ENCODE results near the gene JAGN1. TPM values are rescaled to one million over a fixed set of nuclear protein-coding genes. Genes with fewer than 3 reads are reported as not detected.
"Not testable (repeated sequence)": the region's sequence is repeated elsewhere in the genome, so short reads cannot be mapped to it uniquely, and the experiment has no call there.

JAGN1 gene
- total RNA-seq, 2 experiments from 2014 or later, result 25.4 to 28.6 TPM

GRCh38 chr3:9935966-9936510 lies 45.6 kb downstream of the JAGN1 start:
- no peaks in the 10 kb centered on the region for H3K27me3 Mint-ChIP-seq
- peaks cover 21% of the 10 kb centered on the region for H3K36me3 Mint-ChIP-seq (ENCODE audit: low read depth)
- DNase-seq, result no peak
- H3K4me1 Mint-ChIP-seq, result peaks cover 40% of the 10 kb centered on the region
- H3K4me3 Mint-ChIP-seq, result no peak overlapping the region
- POLR2A ChIA-PET, result no interaction called here
- no peak overlapping the region for H3K27ac Mint-ChIP-seq
- no peaks in the 10 kb centered on the region for H3K9me3 Mint-ChIP-seq
- CTCF ChIA-PET, result interaction anchor here (5.7 kb wide), 1 partner anchor 11 kb away, joined by 87 read pairs; no protein-coding TSS in a partner anchor

GRCh38 chr3:9937486-9938238 lies 47.3 kb downstream of the JAGN1 start:
- ChIA-PET POLR2A (no interaction called here), CTCF (interaction anchor here (1.1 to 1.2 kb wide), 2 partner anchors 9 to 13 kb away, joined by 3 to 6 read pairs; partner anchors contain the start of gene PRRT3)
- peaks cover 24% of the 10 kb centered on the region for H3K36me3 Mint-ChIP-seq (ENCODE audit: low read depth)
- no peaks in the 10 kb centered on the region for H3K27me3 Mint-ChIP-seq
- H3K4me1 Mint-ChIP-seq, result peaks cover 30% of the 10 kb centered on the region
- no peak overlapping the region for H3K4me3 Mint-ChIP-seq
- H3K9me3 Mint-ChIP-seq, result no peaks in the 10 kb centered on the region
- no peak for DNase-seq
- no peak overlapping the region for H3K27ac Mint-ChIP-seq

DNA sequence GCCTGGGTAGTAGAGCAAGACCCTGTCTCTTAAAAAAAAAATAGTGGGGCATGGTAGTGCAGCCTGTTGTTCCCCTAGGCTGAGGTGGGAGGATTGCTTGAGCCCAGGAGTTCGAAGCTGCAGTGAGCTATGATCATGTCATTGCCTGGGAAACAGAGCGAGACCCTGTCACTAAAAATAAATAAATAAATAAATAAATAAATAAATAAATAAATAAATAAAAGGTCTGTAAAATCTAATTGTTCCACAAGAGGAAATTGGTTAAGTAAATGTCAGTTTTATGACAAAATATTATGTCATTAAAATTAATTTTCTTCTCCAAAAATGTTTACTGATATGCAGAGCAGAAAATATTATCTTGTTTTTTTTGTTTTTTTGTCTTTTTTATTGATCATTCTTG lies 48.6 kb downstream of the JAGN1 start:
- Mint-ChIP-seq H3K27me3 (no peaks in the 10 kb centered on the region), H3K9me3 (no peaks in the 10 kb centered on the region), H3K4me3 (no peak overlapping the region), H3K36me3 (ENCODE audit: low read depth) (peaks cover 27% of the 10 kb centered on the region), H3K27ac (no peak overlapping the region), H3K4me1 (peaks cover 24% of the 10 kb centered on the region)
- POLR2A ChIA-PET, result no interaction called here
- DNase-seq, result no peak
- CTCF ChIA-PET, result interaction anchor here (1.2 kb wide), 1 partner anchor 12 kb away, joined by 6 read pairs; the partner anchor contains the start of gene PRRT3

GRCh38 chr3:9939906-9940305 lies 49.5 kb downstream of the JAGN1 start:
- H3K4me3 Mint-ChIP-seq, H3K9me3 Mint-ChIP-seq, H3K27me3 Mint-ChIP-seq, H3K27ac Mint-ChIP-seq, DNase-seq, POLR2A ChIA-PET, CTCF ChIA-PET: not testable (repeated sequence)
- peaks cover 15% of the 10 kb centered on the region for H3K4me1 Mint-ChIP-seq
- H3K36me3 Mint-ChIP-seq (ENCODE audit: low read depth), result peaks cover 27% of the 10 kb centered on the region

DNA sequence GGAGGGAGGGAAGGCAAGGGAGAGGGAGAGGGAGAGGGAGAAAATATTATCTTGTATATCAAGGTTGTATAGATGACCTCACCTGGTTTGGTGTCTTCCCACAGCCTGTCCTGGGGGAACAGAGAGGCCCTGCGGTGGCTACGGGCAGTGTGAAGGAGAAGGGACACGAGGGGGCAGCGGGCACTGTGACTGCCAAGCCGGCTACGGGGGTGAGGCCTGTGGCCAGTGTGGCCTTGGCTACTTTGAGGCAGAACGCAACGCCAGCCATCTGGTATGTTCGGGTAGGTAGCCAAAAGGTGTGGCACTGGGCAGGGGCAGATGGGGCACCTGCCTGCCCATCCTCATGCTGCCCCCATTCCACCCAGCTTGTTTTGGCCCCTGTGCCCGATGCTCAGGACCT lies 50.3 kb downstream of the JAGN1 start:
- Mint-ChIP-seq H3K4me1 (peaks cover 8% of the 10 kb centered on the region), H3K9me3 (no peaks in the 10 kb centered on the region), H3K36me3 (ENCODE audit: low read depth) (peaks cover 20% of the 10 kb centered on the region), H3K27me3 (no peaks in the 10 kb centered on the region), H3K27ac (no peak overlapping the region), H3K4me3 (no peak overlapping the region)
- DNase-seq, result no peak
- ChIA-PET CTCF (no interaction called here), POLR2A (interaction anchor here (0.7 kb wide), 1 partner anchor 11 kb away, joined by 3 read pairs; no protein-coding TSS in a partner anchor)

GRCh38 chr3:9942164-9942563 lies 51.8 kb downstream of the JAGN1 start:
- Mint-ChIP-seq H3K27ac (peak overlapping the region; percentile 11), H3K36me3 (ENCODE audit: low read depth) (peaks cover 14% of the 10 kb centered on the region), H3K27me3 (no peaks in the 10 kb centered on the region), H3K4me3 (no peak overlapping the region), H3K9me3 (no peaks in the 10 kb centered on the region), H3K4me1 (peaks cover 5% of the 10 kb centered on the region)
- POLR2A ChIA-PET, result interaction anchor here (0.5 to 5.9 kb wide), 5 partner anchors 9 to 84 kb away, joined by 3 to 57 read pairs (median 4); partner anchors contain the start of genes CRELD1, FANCD2 and PRRT3
- CTCF ChIA-PET, result interaction anchor here (0.8 to 1.6 kb wide), 3 partner anchors 9 to 149 kb away, joined by 4 to 14 read pairs (median 5); partner anchors contain the start of genes ARPC4, CRELD1 and TADA3
- no peak for DNase-seq

DNA sequence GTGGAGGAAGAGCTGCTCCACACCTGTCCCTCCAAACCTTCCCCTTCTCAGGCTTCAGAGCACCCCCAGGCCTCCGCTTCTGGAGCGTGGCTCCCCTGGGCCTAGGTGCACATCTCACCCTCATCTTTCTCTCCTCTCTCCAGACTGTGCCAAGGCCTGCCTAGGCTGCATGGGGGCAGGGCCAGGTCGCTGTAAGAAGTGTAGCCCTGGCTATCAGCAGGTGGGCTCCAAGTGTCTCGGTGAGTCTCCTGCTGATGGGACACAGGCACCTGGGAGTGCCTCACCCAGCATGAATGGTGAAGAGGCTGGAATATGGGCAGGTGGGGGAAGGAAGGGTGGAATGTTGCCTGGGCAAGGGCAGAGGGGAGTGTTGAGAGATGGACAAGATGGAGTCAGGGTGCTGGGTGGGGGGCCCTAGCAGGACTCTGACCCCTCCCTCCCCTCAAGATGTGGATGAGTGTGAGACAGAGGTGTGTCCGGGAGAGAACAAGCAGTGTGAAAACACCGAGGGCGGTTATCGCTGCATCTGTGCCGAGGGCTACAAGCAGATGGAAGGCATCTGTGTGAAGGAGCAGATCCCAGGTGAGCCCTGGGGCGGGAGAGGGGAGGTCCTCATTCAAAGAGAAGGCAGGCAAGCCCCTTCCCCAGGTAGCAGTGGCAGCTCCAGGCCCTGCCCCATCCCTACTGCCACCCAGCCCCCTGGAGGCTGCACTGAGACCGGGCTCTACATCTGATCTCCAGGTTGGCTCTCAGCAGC lies 52.7 kb downstream of the JAGN1 start:
- ChIA-PET POLR2A (interaction anchor here (0.8 to 5.9 kb wide), 4 partner anchors 9 to 83 kb away, joined by 4 to 57 read pairs (median 4); partner anchors contain the start of genes CRELD1, FANCD2 and PRRT3), CTCF (interaction anchor here (1.2 to 1.6 kb wide), 2 partner anchors 10 to 12 kb away, joined by 4 to 14 read pairs; partner anchors contain the start of gene CRELD1)

More for the DNA sequence above, 52.7 kb downstream of the JAGN1 start:
- DNase-seq, result no peak
- no peak overlapping the region for H3K27ac Mint-ChIP-seq
- H3K9me3 Mint-ChIP-seq, result no peaks in the 10 kb centered on the region
- no peak overlapping the region for H3K4me3 Mint-ChIP-seq
- no peaks in the 10 kb centered on the region for H3K27me3 Mint-ChIP-seq
- peaks cover 5% of the 10 kb centered on the region for H3K4me1 Mint-ChIP-seq
- H3K36me3 Mint-ChIP-seq (ENCODE audit: low read depth), result peaks cover 9% of the 10 kb centered on the region

Other genes with a start within 250 kb of the JAGN1 start
- 10 to 100 TPM; 57.2 to 62.0 TPM for gene MTMR14, start 241.1 kb upstream of the JAGN1 start, total RNA-seq
- gene CPNE9, start 186.8 kb upstream of the JAGN1 start, total RNA-seq, result under 1 TPM in 1 of 2 experiments, not detected in 1; 0.33 TPM
- 10 to 100 TPM; 38.9 to 41.9 TPM for gene BRPF1, start 158.9 kb upstream of the JAGN1 start, total RNA-seq
- 10 to 100 TPM; 29.5 to 34.3 TPM for gene OGG1, start 140.7 kb upstream of the JAGN1 start, total RNA-seq
- gene CAMK1, start 120.7 kb upstream of the JAGN1 start, total RNA-seq, result 10 to 100 TPM; 18.5 to 20.2 TPM
- 10 to 100 TPM; 88.1 to 88.3 TPM for gene TADA3, start 98.1 kb upstream of the JAGN1 start, total RNA-seq
- gene ARPC4, start 97.5 kb upstream of the JAGN1 start, total RNA-seq, result 100 to 1,000 TPM; 255 to 266 TPM
- gene TTLL3, start 80.3 kb upstream of the JAGN1 start, total RNA-seq, result 10 to 100 TPM; 50.8 to 59.0 TPM
- gene RPUSD3, start 46.6 kb upstream of the JAGN1 start, total RNA-seq, result 10 to 100 TPM; 51.5 to 53.6 TPM
- not detected for gene CIDEC, start 10.4 kb upstream of the JAGN1 start, total RNA-seq
- 1 to 10 TPM; 1.7 to 3.0 TPM for gene IL17RE, start 12.2 kb downstream of the JAGN1 start, total RNA-seq
- gene IL17RC, start 26.5 kb downstream of the JAGN1 start, total RNA-seq, result under 1 TPM; 0.23 to 0.45 TPM
- 10 to 100 TPM; 15.9 to 17.1 TPM for gene CRELD1, start 43.2 kb downstream of the JAGN1 start, total RNA-seq
- gene PRRT3, start 61.8 kb downstream of the JAGN1 start, total RNA-seq, result 1 to 10 TPM; 5.4 to 6.1 TPM
- gene EMC3, start 96.2 kb downstream of the JAGN1 start, total RNA-seq, result 10 to 100 TPM; 55.5 to 59.5 TPM
- 10 to 100 TPM; 54.3 to 60.8 TPM for gene FANCD2, start 135.8 kb downstream of the JAGN1 start, total RNA-seq
- gene FANCD2OS, start 217.6 kb downstream of the JAGN1 start, total RNA-seq, result not detected
- gene BRK1, start 225.1 kb downstream of the JAGN1 start, total RNA-seq, result 100 to 1,000 TPM; 117 to 118 TPM